ENCODE results near the gene SLC6A9.

The SLC6A9 gene

GRCh38 chr1:44031252-44032169, at the start of gene SLC6A9:
Gene SLC6A9, minus strand, starts transcription at chr1:44031462. Its CDS starts 7,185 bp downstream, at chr1:44024277.
- no peak for DNase-seq (ENCODE audit: low read depth, low spot score)
- peak within 1 kb of the TSS; percentile 89 for H3K27ac ChIP-seq

GRCh38 chr1:44079566-44079965, 48.3 kb upstream of the SLC6A9 start:
- H3K27ac ChIP-seq = no peak overlapping the region
- DNase-seq (ENCODE audit: low read depth, low spot score) = no peak

- no peak overlapping the region for H3K27ac ChIP-seq
- DNase-seq (ENCODE audit: low read depth, low spot score) = no peak
These were observed 46.8 kb upstream of the SLC6A9 start for GRCh38 chr1:44078104-44078503.

GRCh38 chr1:44077421-44077820, 46.2 kb upstream of the SLC6A9 start:
- DNase-seq (ENCODE audit: low read depth, low spot score) = no peak
- H3K27ac ChIP-seq = no peak overlapping the region

DNA sequence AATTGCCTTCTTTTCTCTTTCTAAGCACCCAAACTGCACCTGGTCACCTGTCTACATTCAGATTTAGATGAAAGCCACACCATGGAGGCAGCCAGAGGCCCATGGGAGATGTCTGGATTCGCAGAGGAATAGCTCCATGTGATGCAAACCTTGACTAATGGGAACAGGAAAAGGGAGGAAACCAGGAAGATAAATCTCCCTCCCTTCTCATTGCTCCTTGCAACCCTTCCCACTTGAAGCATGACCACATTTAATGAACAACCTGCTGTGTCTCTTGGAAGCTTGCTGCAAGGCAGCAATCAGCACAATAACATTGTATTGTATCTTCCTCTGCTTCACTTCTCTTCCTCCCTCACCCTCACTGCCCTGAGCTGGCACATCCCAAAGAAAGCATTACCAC, 44.8 kb upstream of the SLC6A9 start:
- H3K27ac ChIP-seq = no peak overlapping the region
- no peak for DNase-seq (ENCODE audit: low read depth, low spot score)

- no peak for DNase-seq (ENCODE audit: low read depth, low spot score)
These were observed 43.2 kb upstream of the SLC6A9 start for GRCh38 chr1:44074415-44074814.

DNA sequence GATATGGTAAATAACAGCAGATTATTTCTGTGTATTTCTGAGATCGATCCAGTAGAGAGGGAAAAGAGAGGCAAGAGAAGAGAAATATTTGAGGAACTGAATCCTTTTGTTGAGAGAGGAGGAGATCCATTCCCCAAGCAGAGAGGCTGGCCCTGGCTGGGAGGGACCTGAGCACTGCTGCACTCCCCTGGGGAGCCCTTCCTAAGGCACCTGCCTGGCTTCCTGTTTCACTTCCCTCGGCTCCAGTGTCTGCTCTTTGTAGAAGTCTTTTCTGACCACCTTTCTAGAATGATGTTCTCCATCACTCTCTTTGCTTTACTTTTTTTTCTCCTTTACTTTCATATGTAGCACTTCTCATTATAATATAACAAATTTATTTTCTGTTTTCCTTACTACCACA, 42.3 kb upstream of the SLC6A9 start:
- no peak overlapping the region for H3K27ac ChIP-seq
- no peak for DNase-seq (ENCODE audit: low read depth, low spot score)

More at GRCh38 chr1:44074415-44074814, 43.2 kb upstream of the SLC6A9 start:
- no peak overlapping the region for H3K27ac ChIP-seq

DNA sequence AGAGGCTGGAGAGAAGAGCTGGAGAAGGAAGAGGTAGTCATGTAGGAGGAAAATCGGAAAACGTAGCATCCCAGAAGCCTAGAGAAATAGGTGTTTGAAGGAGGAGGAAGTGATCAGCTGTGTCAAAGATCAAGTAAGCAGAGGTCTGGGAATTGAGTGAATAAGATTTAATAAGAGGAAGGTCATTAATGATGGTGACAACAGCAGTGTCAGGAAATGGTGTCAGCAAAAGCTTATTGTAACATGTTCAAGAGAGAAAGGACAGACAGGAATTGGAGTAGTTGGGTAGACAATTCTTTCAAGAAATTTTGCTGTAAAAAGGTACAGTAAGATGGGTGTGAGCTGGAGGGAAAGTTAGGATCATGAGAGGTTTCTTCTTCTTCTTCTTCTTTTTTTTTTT, 41.6 kb upstream of the SLC6A9 start:
- DNase-seq (ENCODE audit: low read depth, low spot score) = no peak
- H3K27ac ChIP-seq = no peak overlapping the region

- no peak for DNase-seq (ENCODE audit: low read depth, low spot score)
- no peak overlapping the region for H3K27ac ChIP-seq
These were observed 40.9 kb upstream of the SLC6A9 start for GRCh38 chr1:44072204-44072603.

DNA sequence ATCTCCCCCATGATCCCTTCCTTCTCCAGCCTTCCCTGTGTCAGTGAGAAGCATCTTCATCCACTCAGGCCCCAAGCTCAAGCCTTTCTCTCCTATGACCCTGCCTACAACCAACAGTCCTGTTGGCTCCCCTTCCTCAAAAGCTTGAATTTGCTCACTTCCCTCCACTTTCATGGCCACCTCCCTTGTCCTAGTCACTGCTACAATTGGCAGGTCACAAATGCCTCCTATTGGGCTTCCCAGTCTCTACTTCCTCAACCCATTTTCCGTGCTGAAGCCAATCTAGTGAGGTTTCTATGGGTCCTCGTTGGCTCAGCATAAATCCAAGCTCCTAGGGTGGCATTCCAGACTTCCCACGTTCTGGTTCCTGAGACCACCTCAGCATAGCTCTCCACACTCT, 40.2 kb upstream of the SLC6A9 start:
- H3K27ac ChIP-seq = no peak overlapping the region
- DNase-seq (ENCODE audit: low read depth, low spot score) = no peak

- H3K27ac ChIP-seq = no peak overlapping the region
- no peak for DNase-seq (ENCODE audit: low read depth, low spot score)
These were observed 37.2 kb upstream of the SLC6A9 start for GRCh38 chr1:44068442-44068921.

GRCh38 chr1:44067266-44068250, 36.3 kb upstream of the SLC6A9 start:
- no peak overlapping the region for H3K27ac ChIP-seq
- no peak for DNase-seq (ENCODE audit: low read depth, low spot score)

- no peak for DNase-seq (ENCODE audit: low read depth, low spot score)
- no peak overlapping the region for H3K27ac ChIP-seq
These were observed 31.5 kb upstream of the SLC6A9 start for GRCh38 chr1:44062656-44063179.

DNA sequence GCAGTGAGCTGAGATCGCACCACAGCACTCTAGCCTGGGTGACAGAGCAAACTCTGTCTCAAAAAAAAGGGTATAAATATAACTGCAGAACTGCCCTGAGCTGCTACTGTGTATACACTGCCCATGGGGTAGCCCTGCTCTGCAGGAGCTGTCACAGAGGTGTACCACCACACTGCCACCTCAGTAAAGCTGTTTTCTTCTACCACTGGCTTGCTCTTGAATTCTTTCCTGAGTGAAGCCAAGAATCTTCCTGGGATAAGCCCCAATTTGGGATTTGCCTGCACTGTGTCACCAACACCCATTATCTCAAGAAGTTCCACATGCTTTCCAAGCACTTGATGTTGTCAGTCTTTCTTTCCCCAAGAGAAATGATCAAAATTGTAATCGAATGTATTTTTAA, 30.6 kb upstream of the SLC6A9 start:
- H3K27ac ChIP-seq = no peak overlapping the region
- no peak for DNase-seq (ENCODE audit: low read depth, low spot score)

- H3K27ac ChIP-seq = no peak overlapping the region
- no peak for DNase-seq (ENCODE audit: low read depth, low spot score)
These were observed 29.6 kb upstream of the SLC6A9 start for GRCh38 chr1:44060830-44061267.

- no peak for DNase-seq (ENCODE audit: low read depth, low spot score)
- no peak overlapping the region for H3K27ac ChIP-seq
These were observed 28.5 kb upstream of the SLC6A9 start for GRCh38 chr1:44059664-44060355.

GRCh38 chr1:44059212-44059611, 27.9 kb upstream of the SLC6A9 start:
- no peak for DNase-seq (ENCODE audit: low read depth, low spot score)
- no peak overlapping the region for H3K27ac ChIP-seq

DNA sequence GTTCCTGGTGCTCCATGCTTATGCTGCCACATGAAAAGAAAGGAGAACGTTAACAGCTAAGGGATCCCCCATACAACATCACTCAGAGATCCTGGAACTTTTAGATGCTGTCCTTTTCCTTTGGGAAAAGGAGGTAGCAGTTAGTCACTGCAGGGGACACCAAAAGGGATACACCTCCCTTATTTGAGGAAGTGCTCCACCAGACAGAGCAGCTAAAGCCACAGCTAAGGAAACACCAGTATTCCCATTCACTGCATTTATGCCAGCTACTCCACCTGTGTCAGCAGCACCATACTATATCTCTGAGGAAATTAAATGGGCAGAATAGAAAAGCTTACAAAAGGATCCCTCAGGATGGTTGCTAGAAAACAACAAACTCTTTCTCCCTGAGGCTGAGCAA, 26.0 kb upstream of the SLC6A9 start:
- DNase-seq (ENCODE audit: low read depth, low spot score) = no peak
- no peak overlapping the region for H3K27ac ChIP-seq

- DNase-seq (ENCODE audit: low read depth, low spot score) = no peak
- H3K27ac ChIP-seq = no peak overlapping the region
These were observed 22.1 kb upstream of the SLC6A9 start for GRCh38 chr1:44053394-44053793.

- H3K27ac ChIP-seq = peak overlapping the region; percentile 76
- DNase-seq (ENCODE audit: low read depth, low spot score) = no peak
These were observed 19.0 kb upstream of the SLC6A9 start for GRCh38 chr1:44050261-44050660.
